ENCODE measurements around the gene SLAMF9.

DNA sequence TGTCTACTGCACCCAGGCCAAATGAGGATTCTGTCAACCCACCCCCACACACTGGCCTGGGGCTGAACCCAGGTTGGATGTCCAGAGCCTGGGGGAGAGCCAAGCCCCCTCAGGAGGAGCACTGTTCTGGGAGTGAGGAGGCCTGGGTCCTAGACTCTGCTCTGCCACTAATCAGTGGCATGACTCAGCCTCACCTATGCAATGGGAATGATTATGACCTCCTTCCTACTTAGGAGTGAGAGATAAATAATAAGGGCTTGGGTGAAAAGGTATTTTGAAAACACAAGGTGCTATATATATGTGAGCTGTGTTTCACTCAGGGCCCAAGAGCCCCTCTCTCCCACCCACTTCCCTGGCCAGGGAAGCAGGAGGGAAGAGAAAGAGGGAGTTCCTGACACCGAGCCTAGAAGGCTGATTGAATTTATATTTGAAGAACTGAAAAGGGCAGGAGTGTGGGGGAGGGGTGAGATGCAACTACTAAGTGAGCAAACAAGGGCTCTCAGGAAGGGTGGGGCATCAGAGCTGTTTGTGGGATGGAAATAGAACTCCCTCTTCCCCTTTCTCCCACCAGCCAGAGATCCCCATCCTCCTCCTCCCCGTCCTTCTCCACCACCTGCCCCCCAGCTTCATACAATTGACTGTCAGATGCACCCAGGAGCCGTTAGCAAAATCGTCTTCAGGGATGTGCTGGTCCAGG, 16.8 kb downstream of the SLAMF9 start:
- TF ChIP-seq, protein P1, sequence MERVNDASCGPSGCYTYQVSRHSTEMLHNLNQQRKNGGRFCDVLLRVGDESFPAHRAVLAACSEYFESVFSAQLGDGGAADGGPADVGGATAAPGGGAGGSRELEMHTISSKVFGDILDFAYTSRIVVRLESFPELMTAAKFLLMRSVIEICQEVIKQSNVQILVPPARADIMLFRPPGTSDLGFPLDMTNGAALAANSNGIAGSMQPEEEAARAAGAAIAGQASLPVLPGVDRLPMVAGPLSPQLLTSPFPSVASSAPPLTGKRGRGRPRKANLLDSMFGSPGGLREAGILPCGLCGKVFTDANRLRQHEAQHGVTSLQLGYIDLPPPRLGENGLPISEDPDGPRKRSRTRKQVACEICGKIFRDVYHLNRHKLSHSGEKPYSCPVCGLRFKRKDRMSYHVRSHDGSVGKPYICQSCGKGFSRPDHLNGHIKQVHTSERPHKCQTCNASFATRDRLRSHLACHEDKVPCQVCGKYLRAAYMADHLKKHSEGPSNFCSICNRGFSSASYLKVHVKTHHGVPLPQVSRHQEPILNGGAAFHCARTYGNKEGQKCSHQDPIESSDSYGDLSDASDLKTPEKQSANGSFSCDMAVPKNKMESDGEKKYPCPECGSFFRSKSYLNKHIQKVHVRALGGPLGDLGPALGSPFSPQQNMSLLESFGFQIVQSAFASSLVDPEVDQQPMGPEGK (CRISPR knock-in tag; IDR thresholded peaks at IDR 0.05; ENCODE audit: borderline replicate concordance) = no peak
- no peak for TF ChIP-seq BACH2 (CRISPR knock-in tag; IDR thresholded peaks at IDR 0.05; ENCODE audit: borderline replicate concordance)
- TF ChIP-seq, protein P2, sequence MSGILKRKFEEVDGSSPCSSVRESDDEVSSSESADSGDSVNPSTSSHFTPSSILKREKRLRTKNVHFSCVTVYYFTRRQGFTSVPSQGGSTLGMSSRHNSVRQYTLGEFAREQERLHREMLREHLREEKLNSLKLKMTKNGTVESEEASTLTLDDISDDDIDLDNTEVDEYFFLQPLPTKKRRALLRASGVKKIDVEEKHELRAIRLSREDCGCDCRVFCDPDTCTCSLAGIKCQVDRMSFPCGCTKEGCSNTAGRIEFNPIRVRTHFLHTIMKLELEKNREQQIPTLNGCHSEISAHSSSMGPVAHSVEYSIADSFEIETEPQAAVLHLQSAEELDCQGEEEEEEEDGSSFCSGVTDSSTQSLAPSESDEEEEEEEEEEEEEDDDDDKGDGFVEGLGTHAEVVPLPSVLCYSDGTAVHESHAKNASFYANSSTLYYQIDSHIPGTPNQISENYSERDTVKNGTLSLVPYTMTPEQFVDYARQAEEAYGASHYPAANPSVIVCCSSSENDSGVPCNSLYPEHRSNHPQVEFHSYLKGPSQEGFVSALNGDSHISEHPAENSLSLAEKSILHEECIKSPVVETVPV (CRISPR knock-in tag; IDR thresholded peaks at IDR 0.05) = no peak
- no peak for TF ChIP-seq TOX (CRISPR knock-in tag; IDR thresholded peaks at IDR 0.05; ENCODE audit: borderline replicate concordance)
- no peak for TF ChIP-seq RARB (CRISPR knock-in tag; IDR thresholded peaks at IDR 0.05)
- TF ChIP-seq SNAI2 (CRISPR knock-in tag; IDR thresholded peaks at IDR 0.05) = no peak
- no peak for TF ChIP-seq ZFP3 (CRISPR knock-in tag; IDR thresholded peaks at IDR 0.05)
- no peak for TF ChIP-seq OSR1 (CRISPR knock-in tag; IDR thresholded peaks at IDR 0.05)
- TF ChIP-seq, protein P3, sequence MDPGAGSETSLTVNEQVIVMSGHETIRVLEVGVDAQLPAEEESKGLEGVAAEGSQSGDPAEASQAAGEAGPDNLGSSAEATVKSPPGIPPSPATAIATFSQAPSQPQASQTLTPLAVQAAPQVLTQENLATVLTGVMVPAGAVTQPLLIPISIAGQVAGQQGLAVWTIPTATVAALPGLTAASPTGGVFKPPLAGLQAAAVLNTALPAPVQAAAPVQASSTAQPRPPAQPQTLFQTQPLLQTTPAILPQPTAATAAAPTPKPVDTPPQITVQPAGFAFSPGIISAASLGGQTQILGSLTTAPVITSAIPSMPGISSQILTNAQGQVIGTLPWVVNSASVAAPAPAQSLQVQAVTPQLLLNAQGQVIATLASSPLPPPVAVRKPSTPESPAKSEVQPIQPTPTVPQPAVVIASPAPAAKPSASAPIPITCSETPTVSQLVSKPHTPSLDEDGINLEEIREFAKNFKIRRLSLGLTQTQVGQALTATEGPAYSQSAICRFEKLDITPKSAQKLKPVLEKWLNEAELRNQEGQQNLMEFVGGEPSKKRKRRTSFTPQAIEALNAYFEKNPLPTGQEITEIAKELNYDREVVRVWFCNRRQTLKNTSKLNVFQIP (CRISPR knock-in tag; IDR thresholded peaks at IDR 0.05; ENCODE audit: borderline replicate concordance, low read depth) = no peak
- no peak for TF ChIP-seq ZNF70 (CRISPR knock-in tag; IDR thresholded peaks at IDR 0.05)
- no peak for TF ChIP-seq TCF4 (CRISPR knock-in tag; IDR thresholded peaks at IDR 0.05; ENCODE audit: borderline replicate concordance)
- no peak for TF ChIP-seq ZNF8 (CRISPR knock-in tag; IDR thresholded peaks at IDR 0.05)
